Psoas muscle (tissue), 8 donors: ENCODE results near the gene RFTN2. TPM values are rescaled to one million over a fixed set of nuclear protein-coding genes. Genes with fewer than 3 reads are reported as not detected.

ENCODE experiments used
- ATAC-seq, 4 donors: fragments of 200-7000 bp; cut with Tn5 transposase; one replicate each; pipeline ENCODE4 v1.9.1; 2020; ENCODE audit warnings: moderate library complexity in 3 of 4, mild to moderate bottlenecking in 2 of 4
- DNase-seq, 2 donors: peaks; one replicate each; pipeline ENCODE4 v3.0.0-alpha.2; 2020
- H3K27ac ChIP-seq: fragments of 200-600 bp; one replicate; pipeline ENCODE4 v1.8.0; 2022
- H3K27me3 ChIP-seq, 3 donors: fragments of 200-600 bp in 1 of 3; one replicate each; pipeline versions ENCODE4 v1.6.1 to v1.8.0; 2013 to 2022; ENCODE audit warnings: low read length in 2 of 3, mild to moderate bottlenecking in 2 of 3, moderate library complexity in 1 of 3; ENCODE audit not compliant: insufficient read depth in 3 of 3
- H3K36me3 ChIP-seq, 2 donors: fragments of 200-600 bp in 1 of 2; one replicate each; pipeline versions ENCODE4 v1.6.1 to v1.8.0; 2013 to 2022; ENCODE audit warnings: low read depth in 1 of 2, mild to moderate bottlenecking in 1 of 2, moderate library complexity in 1 of 2; ENCODE audit not compliant: insufficient read depth in 1 of 2
- H3K4me1 ChIP-seq: fragments of 200-600 bp; one replicate; pipeline ENCODE4 v1.8.0; 2022
- H3K4me3 ChIP-seq: fragments of 200-600 bp; one replicate; pipeline ENCODE4 v1.8.0; 2022; ENCODE audit warnings: mild to moderate bottlenecking
- H3K9me3 ChIP-seq: fragments of 200-600 bp; one replicate; pipeline ENCODE4 v1.8.0; 2022
- WGBS, 3 donors: extraction: QIAGEN DNeasy Blood & Tissue Kit; methylation state at CpG; one replicate each; pipeline versions ENCODE4 v1.1.6 to v1.1.7; 2013; 5-methylcytosine and 5-hydroxymethylcytosine counted together
- intact Hi-C, 2 donors: fragments of 100-400 bp; cut with DNase I; formaldehyde crosslinking; loops; one replicate each; pipeline versions ENCODE4 v1.11.0 to v1.14.2; 2022
- polyA plus RNA-seq, 3 donors: library from polyadenylated mRNA; stranded (reverse); fragments of 200-250 nt; gene quantifications; one replicate each; pipeline ENCODE4 v1.2.3, GENCODE V29; 2013
- total RNA-seq, 4 donors: library from RNA; stranded (reverse); fragmentation: NEBNext Ultra II Directional in 2 of 4; extraction: Animal tissue kit (Norgen Biotek cat#: 25700) in 2 of 4; gene quantifications; one replicate each; pipeline versions ENCODE4 v1.2.1 to v1.2.4, GENCODE V29; 2021 to 2023
- TF ChIP-seq, protein P1 (sequence below): fragments of 200-600 bp; IDR thresholded peaks from one replicate; pipeline ENCODE4 v1.8.0; 2022; ENCODE audit warnings: antibody characterized with exemption
- donor health status: healthy with polysubstance abuse.
- donor health status: DM: no; HTN: no; CAD: no; lungs with moderate emphysema.
- donor health status: Bipolar disorder and iron deficiency.
- donor health status: healthy.
- donor health status: DM: yes; HTN: yes; CAD: no.
- donor health status: DM: no; HTN: no; CAD: no.
- donor health status: DM: no; HTN: no; CAD: no.
- donor health status: DM: yes; HTN: yes; CAD: no.

The RFTN2 gene
- total and polyA plus RNA-seq, 7 donors = 0.57 to 5.4 (median 0.92) TPM

- TF ChIP-seq, protein P1, sequence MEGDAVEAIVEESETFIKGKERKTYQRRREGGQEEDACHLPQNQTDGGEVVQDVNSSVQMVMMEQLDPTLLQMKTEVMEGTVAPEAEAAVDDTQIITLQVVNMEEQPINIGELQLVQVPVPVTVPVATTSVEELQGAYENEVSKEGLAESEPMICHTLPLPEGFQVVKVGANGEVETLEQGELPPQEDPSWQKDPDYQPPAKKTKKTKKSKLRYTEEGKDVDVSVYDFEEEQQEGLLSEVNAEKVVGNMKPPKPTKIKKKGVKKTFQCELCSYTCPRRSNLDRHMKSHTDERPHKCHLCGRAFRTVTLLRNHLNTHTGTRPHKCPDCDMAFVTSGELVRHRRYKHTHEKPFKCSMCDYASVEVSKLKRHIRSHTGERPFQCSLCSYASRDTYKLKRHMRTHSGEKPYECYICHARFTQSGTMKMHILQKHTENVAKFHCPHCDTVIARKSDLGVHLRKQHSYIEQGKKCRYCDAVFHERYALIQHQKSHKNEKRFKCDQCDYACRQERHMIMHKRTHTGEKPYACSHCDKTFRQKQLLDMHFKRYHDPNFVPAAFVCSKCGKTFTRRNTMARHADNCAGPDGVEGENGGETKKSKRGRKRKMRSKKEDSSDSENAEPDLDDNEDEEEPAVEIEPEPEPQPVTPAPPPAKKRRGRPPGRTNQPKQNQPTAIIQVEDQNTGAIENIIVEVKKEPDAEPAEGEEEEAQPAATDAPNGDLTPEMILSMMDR = no peak
- intact Hi-C loops = no loop called here
Measured at GRCh38 chr2:197668296-197668695, 7.1 kb downstream of the RFTN2 start.

DNA sequence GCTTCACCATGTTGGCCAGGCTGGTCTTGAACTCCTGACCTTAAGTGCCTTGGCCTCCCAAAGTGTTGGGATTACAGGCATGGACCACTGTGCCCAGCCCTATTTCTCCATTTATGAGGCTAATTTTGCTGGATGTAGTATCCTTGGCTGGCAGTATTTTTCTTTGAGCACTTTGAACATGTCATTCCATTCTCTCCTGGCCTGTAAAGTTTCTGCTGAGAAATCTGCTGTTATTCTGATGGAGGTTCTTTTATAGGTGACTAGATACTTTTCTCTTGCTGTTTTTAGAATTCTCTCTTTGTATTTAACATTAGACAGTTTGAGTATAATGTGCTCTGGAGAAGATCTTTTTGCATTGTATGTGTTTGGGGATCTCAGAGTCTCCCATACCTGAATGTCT is 9.1 kb downstream of the RFTN2 start:
- no peaks in the 10 kb centered on the region for H3K27me3 ChIP-seq
- TF ChIP-seq, protein P1 = no peak
- no peak overlapping the region for H3K4me3 ChIP-seq
- ATAC-seq (no peak), DNase-seq (no peak)
- no peaks in the 10 kb centered on the region for H3K36me3 ChIP-seq
- H3K9me3 ChIP-seq = peaks cover 30% of the 10 kb centered on the region
- no peak overlapping the region for H3K27ac ChIP-seq
- intact Hi-C loops = no loop called here
- H3K4me1 ChIP-seq = no peaks in the 10 kb centered on the region

More at GRCh38 chr2:197668296-197668695, 7.1 kb downstream of the RFTN2 start:
- Histone ChIP-seq H3K4me1 (no peaks in the 10 kb centered on the region), H3K4me3 (no peak overlapping the region), H3K36me3 (no peaks in the 10 kb centered on the region), H3K27ac (no peak overlapping the region), H3K27me3 (no peaks in the 10 kb centered on the region), H3K9me3 (peaks cover 19% of the 10 kb centered on the region)
- no peak for ATAC-seq
- WGBS, 3 donors = 97 to 100% (median 98%) methylated on average over 3 of the region's 3 CpGs
- DNase-seq = no peak

DNA sequence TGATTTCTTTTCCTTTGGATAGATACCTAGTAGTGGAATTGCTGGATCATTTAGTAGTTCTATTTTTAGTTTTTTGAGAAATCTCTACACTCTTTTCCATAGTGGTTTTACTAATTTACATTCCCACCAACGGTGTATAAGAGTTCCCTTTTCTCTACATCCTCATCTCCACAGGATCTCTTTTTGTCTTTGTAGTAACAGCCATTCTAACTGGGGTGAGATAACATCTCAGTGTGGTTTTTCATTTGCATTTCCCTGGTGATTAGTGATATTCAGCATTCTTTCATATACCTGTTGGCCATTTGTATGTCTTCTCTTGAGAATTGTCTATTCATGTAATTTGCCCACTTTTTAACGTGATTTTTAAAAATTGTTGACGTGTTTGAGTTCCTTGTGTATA is 13.8 kb downstream of the RFTN2 start:
- no peak overlapping the region for H3K27ac ChIP-seq
- ATAC-seq (no peak), DNase-seq (no peak)
- H3K4me1 ChIP-seq = no peaks in the 10 kb centered on the region
- TF ChIP-seq, protein P1 = no peak
- peaks cover 24% of the 10 kb centered on the region for H3K9me3 ChIP-seq
- WGBS, 3 donors = 75 to 80% (median 79%) methylated on average over 3 of the region's 3 CpGs
- no peak overlapping the region for H3K4me3 ChIP-seq
- intact Hi-C loops = no loop called here
- no peaks in the 10 kb centered on the region for H3K27me3 ChIP-seq
- no peaks in the 10 kb centered on the region for H3K36me3 ChIP-seq

- H3K4me3 ChIP-seq = no peak overlapping the region
- no peaks in the 10 kb centered on the region for H3K4me1 ChIP-seq
- intact Hi-C loops = no loop called here
- H3K27ac ChIP-seq = no peak overlapping the region
- peaks cover 6% of the 10 kb centered on the region for H3K9me3 ChIP-seq
- no peaks in the 10 kb centered on the region for H3K27me3 ChIP-seq
- ATAC-seq (no peak), DNase-seq (no peak)
- TF ChIP-seq, protein P1 = no peak
- no peaks in the 10 kb centered on the region for H3K36me3 ChIP-seq
Measured at GRCh38 chr2:197657562-197657961, 17.8 kb downstream of the RFTN2 start.

- H3K36me3 ChIP-seq = peaks cover 0 to 7% of the 10 kb centered on the region in 2 donors
- TF ChIP-seq, protein P1 = no peak
- WGBS, 3 donors = 70 to 77% (median 75%) methylated on average over 3 of the region's 3 CpGs
Measured at GRCh38 chr2:197647961-197648690, 27.3 kb downstream of the RFTN2 start.

More at GRCh38 chr2:197647961-197648690, 27.3 kb downstream of the RFTN2 start:
- Histone ChIP-seq H3K27me3 (no peaks in the 10 kb centered on the region), H3K4me3 (no peak overlapping the region), H3K9me3 (no peaks in the 10 kb centered on the region), H3K4me1 (no peaks in the 10 kb centered on the region), H3K27ac (no peak overlapping the region)
- DNase-seq = no peak
- intact Hi-C loops = no loop called here
- ATAC-seq = no peak
